HG02623 (cell line): ENCODE measurements around the gene CHRNA4.

Source experiments
- ATAC-seq: cut with Tn5 transposase; IDR thresholded peaks from one replicate; pipeline ENCODE4 v1.9.1; 2021; ENCODE audit warnings: moderate library complexity; ENCODE audit not compliant: unreplicated experiment

The CHRNA4 gene

DNA sequence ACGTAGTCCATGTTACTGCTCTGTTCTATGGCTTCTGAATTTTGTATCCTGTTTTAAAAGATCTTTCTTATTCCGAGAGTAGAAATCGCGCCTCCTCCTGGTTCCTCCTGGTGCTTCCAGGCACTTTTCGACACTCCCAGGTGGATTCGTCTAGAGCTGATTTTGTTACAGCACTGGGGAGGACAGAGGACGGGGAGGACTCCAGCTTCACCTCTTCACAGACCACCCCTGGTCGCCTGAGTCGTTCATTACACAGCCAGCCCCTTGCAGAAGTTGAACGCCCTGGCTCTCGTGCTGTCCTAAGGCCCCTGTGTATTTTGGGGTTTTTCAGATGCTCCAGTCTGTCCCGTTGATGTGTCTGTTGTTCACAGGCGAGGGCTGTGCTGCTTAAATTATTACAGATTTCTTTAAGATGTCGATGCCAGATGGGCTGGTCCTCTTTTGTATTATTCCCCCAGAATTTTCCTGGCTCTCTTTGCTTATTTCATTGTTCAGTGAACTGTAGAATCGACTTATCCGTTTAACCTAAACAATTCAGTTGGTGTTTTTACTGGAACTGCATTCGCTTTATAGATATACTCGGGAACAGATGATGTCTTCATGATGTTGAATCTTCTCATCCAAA is 37.7 kb downstream of the CHRNA4 start:
- no peak for ATAC-seq

DNA sequence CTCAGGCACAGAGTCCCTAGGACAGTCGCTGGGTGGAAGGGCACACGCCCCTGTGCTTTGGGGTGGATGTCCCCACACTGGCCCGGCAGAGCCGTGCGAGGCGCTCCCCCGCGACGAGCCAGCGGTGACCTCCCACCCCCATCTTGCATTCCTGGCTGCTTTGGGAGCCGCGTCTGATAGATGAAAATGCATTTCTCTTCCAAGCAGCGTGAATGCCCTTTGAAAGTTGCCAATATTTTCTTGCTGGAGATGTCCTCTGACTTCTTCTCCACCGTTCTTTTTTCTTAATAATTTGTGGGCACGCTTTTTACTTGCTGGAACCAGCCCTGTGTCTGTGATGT is 38.2 kb downstream of the CHRNA4 start:
- no peak for ATAC-seq

DNA sequence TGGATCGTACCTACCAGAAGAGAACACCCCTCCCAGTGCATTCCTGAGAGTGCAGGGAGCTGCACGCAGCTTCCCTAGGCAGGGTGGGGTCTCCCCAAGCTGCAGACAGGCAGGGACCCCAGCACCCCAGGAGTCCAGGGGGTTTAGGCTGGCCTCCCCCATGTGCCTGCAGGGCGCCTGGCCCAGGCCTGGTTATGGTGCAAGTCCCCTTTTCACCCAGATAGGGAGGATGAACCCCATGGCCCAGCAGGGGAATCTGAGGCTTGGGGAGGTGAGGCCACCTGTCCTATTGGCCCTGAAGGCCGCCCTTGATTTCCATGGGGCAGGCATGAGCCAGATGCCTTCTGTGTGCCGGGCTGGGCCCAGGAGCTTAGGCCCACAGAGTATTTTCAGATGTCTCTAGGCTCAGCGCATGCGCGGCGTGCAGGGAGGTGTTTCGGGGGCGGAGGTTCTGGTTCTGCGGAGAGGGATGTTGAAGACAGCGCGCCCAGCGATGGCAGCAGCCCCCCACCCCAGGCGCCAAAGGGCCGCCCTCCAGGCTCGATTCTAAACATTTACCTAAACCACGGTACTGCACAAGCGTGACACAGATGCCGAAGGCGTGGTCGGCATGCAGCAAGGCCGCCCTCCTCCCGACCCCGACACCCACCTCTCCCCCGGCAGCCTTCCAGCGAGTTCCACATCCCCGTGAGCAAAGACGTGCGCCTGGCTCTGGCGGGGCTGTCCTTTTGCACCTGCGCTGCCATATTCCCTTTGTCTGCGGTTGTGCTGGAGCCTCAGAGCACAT is 38.8 kb downstream of the CHRNA4 start:
- ATAC-seq, result no peak

DNA sequence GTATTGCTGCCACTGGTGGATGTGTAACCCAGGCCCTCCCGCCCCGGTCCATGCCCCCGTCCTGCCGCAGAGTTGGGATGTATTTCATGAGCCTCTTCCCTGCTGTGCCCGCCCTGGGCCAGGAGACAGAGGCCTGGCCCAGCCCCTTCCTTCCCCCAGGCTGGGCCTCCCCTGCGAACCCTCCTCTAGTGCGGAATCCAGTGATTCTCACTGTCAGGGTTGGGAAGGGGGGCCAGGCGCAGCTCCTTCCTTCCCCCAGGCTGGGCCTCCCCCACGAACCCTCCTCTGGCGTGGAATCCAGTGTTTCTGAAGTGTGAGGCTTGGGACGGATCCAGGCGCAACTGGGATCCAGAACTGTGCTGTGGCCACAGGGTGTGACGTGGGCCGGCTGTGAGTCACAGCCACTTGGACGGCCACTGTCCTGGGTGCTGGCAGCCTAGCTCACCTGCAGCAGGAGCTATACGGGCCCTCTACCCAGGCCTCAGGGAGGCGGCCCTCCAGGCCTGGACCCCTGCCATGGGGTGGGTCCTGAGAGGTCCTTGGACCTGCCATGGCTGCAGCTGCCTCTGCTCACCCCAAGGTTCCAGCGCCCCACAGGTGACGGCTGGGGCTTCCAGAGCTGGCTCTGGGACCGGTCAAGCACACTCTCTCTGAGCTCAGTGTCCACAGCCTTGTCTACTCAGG is 39.9 kb downstream of the CHRNA4 start:
- no peak for ATAC-seq

DNA sequence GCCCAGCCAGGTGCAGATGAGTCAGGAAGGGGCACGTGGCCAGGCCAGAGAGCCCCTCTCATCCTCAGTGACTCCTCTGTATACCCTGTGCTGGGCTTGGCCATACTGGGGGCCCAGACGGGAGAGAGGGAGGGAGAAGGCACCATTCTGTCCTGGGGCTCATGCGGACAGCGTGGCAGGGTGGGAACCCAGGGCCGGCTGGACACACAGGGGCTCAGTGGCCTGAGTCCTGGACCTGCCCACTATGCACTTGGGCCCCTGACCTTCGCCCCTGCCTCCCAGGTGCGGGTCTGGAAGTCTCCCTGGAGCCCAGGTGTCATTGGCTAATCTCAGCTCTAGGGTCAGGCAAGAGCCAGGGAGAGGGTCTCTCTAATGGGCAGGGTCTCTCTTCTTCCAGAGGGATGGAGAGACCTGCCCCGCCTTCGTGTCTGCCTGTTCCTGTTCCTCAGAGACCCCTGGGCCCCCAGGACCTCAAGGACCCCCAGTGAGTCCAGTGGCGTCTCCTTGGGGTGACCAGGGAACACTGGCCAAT is 40.5 kb downstream of the CHRNA4 start:
- no peak for ATAC-seq

DNA sequence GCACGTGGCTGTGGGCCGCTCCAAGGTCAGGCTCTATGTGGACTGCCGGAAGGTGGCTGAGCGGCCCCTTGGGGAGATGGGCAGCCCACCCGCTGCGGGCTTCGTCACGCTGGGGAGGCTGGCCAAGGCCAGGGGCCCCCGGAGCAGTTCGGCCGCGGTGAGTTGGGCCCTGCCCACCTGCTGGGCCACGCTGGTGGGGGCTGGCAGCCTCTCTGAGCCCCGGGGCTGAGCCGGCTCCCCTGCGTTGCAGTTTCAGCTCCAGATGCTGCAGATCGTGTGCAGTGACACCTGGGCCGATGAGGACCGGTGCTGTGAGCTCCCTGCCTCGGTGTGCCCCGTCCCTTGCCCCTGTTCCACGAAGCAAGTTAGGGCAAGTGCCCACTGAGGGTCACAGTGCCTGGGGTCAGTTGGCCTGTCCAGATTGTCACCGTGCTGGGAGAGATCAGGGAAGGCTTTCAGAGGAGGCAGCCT is 41.1 kb downstream of the CHRNA4 start:
- ATAC-seq, result no peak

DNA sequence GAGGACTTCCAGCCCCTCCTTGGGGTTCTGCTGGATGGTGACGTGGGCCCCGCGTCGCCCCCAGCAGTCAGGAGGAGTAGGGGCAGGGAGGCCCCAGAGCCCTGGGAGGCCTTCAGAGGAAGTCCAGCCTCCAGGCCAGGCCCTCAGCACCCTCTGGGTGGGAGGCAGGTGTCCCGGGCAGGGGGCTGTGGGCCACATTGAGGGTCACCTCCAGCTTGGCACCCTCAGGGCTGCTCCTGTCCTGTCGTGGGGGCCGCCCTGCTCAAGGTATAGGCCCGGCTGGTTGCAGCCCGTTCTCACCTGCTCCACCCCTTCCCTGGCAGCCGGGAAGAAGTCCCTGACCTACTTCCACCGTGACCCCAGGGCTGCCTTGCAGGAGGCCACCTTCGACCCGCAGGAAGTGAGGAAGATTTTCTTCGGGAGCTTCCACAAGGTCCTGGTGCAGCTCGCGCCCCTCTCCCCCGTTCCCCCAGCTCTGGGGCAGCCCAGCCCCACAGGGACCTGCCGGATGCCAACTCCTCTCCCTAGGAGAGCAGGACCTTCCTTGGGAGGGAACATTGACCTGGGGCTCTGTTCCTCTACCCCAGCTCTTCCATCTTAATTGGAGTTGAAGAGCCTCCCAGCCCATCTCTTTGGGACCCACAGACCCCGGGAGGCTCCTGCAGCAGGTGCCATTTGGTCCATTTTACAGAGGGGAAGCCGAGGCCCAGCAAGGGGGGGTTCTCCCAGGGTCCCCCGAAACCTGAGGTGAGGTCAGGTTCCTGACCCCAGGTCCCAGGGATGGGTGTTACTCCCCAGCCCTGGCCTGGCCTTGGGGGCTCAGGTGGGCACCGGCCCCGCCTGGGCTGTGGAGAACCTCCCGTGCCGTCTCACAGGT is 41.7 kb downstream of the CHRNA4 start:
- no peak for ATAC-seq

DNA sequence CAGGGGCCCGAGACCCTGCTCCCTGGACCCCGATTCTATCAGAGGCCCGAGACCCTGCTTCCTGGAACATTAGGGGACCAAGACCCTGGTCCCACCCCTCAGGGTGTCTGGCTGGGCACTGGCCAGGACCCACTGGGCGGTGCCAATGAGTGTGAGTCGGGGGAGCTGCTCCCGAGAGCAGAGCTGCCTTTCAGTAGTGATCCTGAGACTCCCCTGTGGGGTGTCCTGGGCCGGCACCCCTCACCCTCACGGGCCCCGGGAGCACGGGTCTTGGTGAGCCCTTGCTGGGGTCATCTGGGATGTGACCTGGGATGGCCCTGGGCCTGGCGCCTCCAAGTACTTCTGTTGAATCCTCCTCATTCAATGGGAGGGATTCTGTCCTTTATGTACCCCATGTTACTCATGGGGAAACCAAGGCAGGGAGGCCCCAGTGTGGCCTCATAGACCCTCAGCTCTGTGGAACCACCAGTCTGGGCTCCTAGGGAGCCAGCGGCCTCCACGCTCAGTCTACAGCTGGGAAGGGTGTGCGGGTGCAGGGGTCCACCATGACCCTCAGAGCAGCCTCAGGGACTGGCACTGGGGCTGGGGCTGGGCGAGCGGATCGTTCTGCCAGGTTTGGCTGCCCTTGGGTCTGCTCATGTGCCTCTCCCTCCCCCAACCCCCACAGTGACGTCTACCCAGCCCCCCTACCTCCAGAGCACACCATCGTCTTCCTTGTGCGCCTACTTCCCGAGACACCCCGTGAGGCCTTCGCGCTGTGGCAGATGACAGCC is 42.6 kb downstream of the CHRNA4 start:
- ATAC-seq, result no peak

DNA sequence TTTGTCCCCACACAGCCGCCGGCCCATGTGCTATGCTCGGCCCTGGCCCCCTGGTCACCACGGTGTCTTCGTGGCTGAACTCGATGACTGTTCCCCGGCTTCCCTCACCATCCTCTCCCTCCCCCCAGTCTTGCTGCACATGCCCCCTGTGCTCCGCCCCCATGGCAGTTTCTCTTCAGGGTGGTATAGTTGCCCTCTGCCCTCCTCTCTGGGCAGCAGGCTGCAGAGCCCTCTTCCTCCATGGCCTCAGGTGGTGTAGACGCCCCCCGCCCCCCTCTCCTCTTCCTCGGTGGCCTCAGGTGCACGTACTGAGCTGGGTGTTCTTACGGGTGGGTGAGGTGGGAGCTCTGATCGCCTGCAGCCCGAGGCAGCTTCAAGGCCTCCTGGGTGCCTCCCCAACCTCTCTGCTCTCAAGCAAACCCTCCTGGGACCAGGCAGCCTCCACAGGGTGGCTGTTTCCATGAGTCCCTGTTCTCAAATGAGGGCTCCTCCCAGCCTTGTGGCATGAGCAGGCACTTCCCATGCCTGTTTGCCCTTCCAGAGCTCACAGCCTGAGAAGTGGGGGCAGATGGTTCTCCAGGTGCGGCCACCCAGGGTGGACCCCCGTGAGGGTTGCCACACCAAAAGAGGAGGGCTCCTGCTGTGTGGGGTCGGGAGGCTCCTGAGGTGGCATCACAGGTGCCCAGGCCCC is 43.4 kb downstream of the CHRNA4 start:
- ATAC-seq, result no peak

DNA sequence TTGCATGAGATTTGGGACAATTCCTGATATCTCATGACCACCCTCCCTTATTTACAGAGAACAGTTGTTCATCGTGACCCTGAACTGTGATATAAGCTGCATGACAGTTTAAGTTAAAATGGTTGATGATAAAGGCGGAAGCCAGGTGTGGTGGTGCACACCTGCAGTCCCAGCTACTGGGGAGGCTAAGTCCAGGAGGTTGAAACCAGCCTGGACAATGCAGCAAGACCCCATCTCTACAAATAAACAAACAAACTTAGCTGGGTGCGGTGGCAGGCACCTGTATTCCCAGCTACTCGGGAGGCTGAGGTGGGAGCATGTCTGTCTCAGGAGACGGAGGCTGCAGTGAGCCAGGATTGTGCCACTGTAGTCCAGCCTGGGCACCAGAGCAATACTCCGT is 44.1 kb downstream of the CHRNA4 start:
- ATAC-seq, result no peak

DNA sequence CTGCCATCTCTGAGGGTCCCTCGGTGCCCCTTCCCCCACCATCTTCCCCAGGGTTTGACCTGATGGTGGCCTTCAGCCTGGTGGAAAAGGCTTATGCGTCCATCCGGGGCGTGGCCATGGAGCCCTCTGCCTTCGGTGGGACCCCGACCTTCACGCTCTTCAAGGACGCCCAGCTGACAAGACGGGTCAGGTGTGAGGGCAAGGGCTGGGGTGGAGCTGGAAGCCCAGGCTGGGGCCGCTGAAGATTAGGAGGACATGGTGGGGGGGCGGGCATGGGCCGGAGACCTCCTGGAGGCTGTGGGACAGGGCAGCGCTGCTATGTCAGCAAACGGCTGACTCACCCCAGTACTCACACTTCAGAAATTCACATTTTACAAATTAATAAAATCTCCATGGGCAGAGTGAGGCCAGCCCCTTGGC is 44.6 kb downstream of the CHRNA4 start:
- no peak for ATAC-seq

DNA sequence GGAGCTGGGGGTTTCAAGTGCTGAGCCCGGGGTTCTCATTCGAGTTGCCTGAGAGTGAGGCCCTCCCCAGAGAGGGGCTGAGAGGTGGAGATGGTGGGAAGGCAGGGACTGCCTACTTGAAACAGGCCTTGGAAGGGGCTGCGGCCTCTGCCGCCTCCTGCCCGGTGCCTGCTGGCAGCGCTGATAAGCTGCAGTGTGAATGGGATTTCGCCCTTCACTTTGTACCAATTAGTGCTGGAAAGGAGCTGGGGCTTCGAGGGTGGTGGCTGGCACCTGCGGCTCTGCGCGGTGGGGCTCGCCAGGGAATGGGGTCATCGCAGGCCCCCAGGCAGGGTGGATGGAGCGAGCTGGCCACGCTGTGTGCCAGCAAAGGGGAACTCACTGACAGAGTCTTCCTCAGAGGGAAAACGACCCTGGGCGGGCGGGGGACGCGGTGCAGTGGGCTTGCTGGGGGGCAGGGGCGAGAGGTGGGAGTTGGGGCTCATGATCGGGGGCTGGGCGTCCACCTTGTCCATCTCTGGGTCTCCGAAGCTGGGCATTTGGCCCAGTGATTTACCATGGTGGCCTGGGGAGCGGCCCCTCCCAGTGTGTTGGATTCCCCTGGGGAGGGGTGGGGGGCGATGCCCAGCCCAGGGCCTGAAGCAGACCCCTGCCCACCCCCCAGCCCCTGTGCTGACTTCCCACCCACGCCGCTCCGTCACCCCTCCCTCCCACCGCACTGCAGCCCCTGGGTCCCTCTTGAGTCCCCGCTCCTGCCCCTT is 45.2 kb downstream of the CHRNA4 start:
- no peak for ATAC-seq

DNA sequence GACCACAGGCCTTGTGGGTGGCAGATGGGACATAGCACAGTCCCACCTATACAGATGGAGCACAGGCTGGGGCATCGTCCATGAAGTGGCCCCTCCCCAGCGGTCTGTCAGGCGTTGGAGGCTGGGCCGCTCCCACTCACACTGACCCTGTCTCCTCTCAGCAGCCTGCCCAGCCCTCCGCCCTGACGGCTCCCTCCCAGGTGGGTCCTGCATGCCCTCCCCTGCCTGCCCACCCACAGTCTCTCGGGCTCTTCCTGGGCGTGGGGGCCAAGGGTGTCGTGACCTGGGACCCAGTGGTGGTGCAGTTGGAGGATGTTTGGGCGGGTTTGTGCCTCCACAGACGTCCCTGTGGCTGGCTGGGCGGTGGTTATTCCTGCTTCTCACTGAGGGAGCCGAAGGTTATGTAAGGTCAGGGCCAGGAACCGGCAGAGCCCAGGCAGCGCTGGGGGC is 45.9 kb downstream of the CHRNA4 start:
- ATAC-seq, result no peak

DNA sequence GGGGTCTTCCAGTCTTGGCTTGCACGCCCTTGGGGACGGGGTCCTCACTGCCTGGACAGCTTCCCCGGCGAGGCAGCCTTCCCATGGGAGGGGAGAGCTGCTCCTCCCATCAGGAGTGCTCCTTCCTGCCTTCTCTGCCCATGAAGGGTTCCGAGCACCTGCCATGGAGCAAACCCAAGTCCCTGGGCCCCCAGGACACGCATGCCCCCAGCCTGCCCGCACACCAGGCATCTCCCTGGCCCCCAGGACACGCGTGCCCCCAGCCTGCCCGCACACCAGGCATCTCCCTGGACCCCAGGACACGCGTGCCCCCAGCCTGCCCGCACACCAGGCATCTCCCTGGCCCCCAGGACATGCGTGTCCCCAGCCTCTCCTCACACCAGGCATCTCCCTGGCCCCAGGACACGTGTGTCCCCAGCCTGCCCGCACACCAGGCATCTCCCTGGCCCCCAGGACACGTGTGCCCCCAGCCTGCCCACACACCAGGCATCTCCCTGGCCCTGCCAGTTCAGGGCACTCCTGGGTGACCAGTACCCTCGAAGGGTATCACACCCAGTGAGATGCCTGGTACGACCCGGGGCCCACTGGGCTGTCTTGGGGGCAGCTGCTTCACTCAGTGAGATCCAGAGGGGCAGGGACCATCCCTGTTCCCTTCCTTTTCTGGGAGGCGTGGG is 46.4 kb downstream of the CHRNA4 start:
- ATAC-seq, result no peak

DNA sequence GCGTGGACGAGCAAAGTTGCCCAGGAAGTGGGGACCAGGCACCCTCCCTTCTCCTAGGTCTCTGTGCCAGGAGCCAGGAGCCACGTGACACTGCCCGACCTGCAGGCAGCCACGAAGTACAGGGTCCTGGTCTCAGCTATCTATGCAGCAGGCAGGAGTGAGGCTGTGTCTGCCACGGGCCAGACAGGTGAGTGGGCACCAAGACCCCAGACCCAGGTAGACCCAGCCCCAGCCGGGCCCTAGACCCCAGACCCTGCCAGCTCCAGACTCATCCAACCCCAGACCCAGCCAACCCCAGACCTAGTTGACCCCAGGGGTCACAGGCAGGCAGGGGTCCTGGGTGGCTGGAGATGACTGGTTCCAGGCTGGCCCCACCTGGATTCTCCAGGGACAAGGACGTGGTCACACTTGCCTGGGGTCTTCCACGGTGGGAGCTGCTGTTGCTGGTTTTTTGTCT is 47.1 kb downstream of the CHRNA4 start:
- ATAC-seq, result no peak

DNA sequence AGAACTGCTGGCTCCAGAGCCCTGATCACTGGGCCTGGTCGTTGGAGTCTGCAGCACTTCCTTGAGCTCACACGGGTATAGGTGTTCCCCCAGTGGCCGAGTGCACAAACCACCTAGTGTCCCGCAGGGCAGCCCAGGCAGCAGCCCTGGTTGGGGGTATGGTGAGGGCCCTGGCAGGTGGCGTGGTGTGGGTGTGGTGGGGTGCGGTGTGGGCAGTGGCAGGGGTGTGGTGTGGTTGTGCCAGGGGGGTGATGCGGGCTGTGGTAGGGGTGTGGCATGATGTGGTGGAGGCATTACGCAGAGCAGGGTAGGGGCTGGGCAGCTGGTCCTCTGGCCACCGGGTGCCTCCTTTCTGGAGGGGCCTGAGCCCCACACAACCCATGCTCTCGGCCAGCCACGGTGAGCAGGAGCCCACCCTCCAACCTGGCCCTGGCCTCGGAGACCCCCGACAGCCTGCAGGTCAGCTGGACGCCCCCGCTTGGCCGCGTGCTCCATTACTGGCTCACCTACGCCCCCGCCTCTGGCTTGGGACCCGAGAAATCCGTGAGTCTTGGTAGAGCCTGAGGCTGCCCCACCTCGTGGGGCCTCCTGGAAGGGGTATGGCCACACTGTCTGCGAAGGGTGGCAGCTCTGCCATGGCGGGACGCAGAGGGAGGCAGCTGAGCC is 47.7 kb downstream of the CHRNA4 start:
- no peak for ATAC-seq

DNA sequence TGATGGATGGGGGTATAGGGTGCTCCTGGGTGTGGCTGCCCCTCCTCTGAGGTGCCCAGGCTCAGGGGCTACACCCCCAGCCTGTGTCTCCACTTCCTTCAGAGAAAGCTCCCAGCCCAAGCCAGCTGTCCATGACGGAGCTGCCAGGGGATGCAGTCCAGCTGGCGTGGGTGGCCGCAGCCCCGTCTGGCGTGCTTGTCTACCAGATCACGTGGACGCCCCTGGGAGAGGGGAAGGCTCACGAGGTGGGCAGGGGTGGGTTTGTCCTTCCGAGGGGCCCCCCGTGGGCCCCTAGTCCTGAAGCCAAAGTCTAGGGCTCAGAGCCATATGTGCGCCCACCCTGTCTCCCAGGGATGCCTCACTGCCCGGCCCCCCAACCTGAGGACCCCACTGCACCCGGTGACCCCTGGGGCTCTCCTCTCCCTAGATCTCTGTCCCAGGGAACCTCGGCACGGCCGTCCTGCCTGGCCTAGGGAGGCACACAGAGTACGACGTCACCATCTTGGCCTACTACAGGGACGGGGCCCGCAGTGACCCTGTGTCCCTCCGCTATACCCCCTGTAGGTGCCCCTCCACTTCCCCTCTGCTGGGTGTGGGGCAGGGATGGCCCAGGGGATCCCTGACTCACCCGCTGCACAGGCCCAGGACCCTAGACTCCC is 48.3 kb downstream of the CHRNA4 start:
- no peak for ATAC-seq
